Testis (tissue), 2 donors: ENCODE data around the gene PRPS1.

Source experiments
- CTCF ChIP-seq, 3 experiments: fragments of 450-650 bp in 2 of 3; fragments of 200-600 bp in 1 of 3; sonication (generic) in 1 of 3; IDR thresholded peaks; one replicate each; pipeline ENCODE4 v1.5.1; 2016 to 2019; ENCODE audit warnings: antibody characterized with exemption in 3 of 3, mild to moderate bottlenecking in 2 of 3, moderate library complexity in 1 of 3
- POLR2A ChIP-seq: fragments of 450-650 bp; IDR thresholded peaks from one replicate; pipeline ENCODE4 v1.6.1; 2017; ENCODE audit warnings: antibody characterized with exemption, mild to moderate bottlenecking, moderate library complexity

- no peak for TF ChIP-seq CTCF (IDR thresholded peaks at IDR 0.05)
- TF ChIP-seq POLR2A: no peak
Measured at GRCh38 chrX:107662824-107663223, 34.5 kb downstream of the PRPS1 start.
